ENCODE measurements around the gene RPS6KA5. TPM values are rescaled to one million over a fixed set of nuclear protein-coding genes. Genes with fewer than 3 reads are reported as not detected.
"Not testable (repeated sequence)": the region's sequence is repeated elsewhere in the genome, so short reads cannot be mapped to it uniquely, and the experiment has no call there.

RPS6KA5 gene
- total RNA-seq, 2 experiments from 2014 or later = 10.1 to 13.1 TPM

DNA sequence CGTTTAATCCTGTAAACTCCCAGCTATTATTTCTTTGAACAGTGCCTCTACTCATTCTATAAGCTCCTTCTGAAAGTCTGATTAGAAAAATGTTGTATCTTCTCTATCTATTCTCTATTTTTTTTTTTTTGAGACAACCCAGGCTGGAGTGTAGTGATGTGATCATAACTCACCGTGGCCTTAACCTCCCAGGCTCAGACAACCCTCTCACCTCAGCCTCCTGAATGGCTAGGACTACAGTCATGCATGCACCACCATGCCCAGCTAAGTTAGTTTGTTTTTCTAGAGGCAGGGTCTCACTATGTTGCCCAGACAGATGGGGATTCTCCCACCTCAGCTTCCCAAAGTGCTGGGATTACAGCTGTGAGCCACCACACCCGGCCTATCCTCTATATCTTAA lies 66.6 kb downstream of the RPS6KA5 start:
- Mint-ChIP-seq H3K36me3 (peaks cover 47% of the 10 kb centered on the region), H3K4me3 (no peak overlapping the region), H3K9me3 (no peaks in the 10 kb centered on the region), H3K4me1 (peaks cover 29% of the 10 kb centered on the region), H3K27ac (no peak overlapping the region), H3K27me3 (no peaks in the 10 kb centered on the region)
- no peak for DNase-seq

DNA sequence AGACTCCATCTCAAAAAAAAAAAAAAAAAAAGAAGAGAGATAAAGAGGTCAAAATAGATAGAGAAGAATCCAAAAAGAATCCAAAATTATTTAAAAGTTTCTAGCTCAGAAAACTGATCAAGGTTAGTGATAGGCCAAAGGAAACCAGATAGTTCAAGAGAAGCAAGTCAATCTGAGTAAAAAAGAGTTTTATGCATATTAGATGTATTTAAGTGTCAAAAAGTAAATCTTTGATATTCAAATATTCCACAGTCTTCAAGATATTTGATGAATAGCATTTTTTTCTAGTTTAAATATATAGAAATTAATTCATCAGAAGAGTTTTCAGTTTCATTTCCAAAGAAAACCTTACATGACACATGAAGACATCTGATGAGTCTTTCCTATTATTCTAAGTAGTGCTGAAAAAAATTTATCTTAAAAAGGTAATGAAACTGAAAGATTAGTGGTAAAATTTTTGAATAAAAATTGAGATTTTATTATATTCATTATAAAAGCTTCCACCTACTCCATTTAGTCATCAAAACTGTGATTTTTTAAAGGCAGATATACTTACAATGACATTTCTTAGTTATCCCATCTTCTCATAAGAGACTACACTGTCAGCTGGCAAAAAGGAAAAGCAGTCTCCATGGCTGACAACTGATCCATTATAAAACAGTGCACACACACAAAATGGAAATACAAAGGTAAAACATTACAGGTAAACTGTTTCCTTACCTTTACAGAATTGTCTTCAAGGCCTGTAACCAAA lies 68.6 kb downstream of the RPS6KA5 start:
- Mint-ChIP-seq H3K4me3 (peak overlapping the region; percentile 44), H3K36me3 (peaks cover 53% of the 10 kb centered on the region), H3K4me1 (peaks cover 35% of the 10 kb centered on the region), H3K9me3 (no peaks in the 10 kb centered on the region), H3K27ac (peak overlapping the region; percentile 86), H3K27me3 (no peaks in the 10 kb centered on the region)
- no peak for DNase-seq

GRCh38 chr14:90990141-90990540 lies 70.3 kb downstream of the RPS6KA5 start:
- Mint-ChIP-seq H3K4me3 (no peak overlapping the region), H3K27me3 (no peaks in the 10 kb centered on the region), H3K4me1 (peaks cover 36% of the 10 kb centered on the region), H3K36me3 (peaks cover 49% of the 10 kb centered on the region), H3K9me3 (no peaks in the 10 kb centered on the region), H3K27ac (no peak overlapping the region)
- no peak for DNase-seq

GRCh38 chr14:90987140-90987539 lies 73.3 kb downstream of the RPS6KA5 start:
- Mint-ChIP-seq H3K27ac (no peak overlapping the region), H3K36me3 (peaks cover 33% of the 10 kb centered on the region), H3K9me3 (no peaks in the 10 kb centered on the region)

DNA sequence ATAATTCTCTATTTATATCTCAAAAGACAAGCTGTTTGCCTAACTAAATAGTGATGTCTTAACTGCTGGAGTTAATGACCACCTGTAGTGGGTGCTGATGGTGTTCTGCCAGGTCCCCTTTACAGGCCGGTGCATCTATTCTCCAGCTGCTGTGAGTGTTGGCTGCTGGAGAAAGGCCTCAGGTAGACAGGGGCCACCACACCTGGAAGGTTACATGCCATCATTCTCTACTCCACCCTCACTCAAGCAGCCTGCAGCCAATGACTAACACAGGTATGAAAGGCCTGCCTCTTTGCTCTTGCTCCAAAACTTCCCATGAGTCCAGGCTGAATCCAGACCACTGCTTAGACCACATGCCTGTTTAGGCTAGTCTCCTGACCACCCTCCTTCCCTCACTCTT lies 73.9 kb downstream of the RPS6KA5 start:
- Mint-ChIP-seq H3K4me1 (peaks cover 21% of the 10 kb centered on the region), H3K4me3 (no peak overlapping the region), H3K27ac (no peak overlapping the region), H3K27me3 (no peaks in the 10 kb centered on the region), H3K36me3 (peaks cover 31% of the 10 kb centered on the region), H3K9me3 (no peaks in the 10 kb centered on the region)
- DNase-seq = no peak

More at GRCh38 chr14:90987140-90987539, 73.3 kb downstream of the RPS6KA5 start:
- H3K4me1 Mint-ChIP-seq = peaks cover 24% of the 10 kb centered on the region
- H3K27me3 Mint-ChIP-seq = no peaks in the 10 kb centered on the region
- no peak overlapping the region for H3K4me3 Mint-ChIP-seq
- no peak for DNase-seq

- Mint-ChIP-seq H3K36me3 (peaks cover 24% of the 10 kb centered on the region), H3K9me3 (no peaks in the 10 kb centered on the region), H3K27ac (no peak overlapping the region), H3K4me3 (no peak overlapping the region), H3K4me1 (peaks cover 13% of the 10 kb centered on the region), H3K27me3 (no peaks in the 10 kb centered on the region)
- no peak for DNase-seq
Observed at GRCh38 chr14:90985601-90986242, 74.7 kb downstream of the RPS6KA5 start.

DNA sequence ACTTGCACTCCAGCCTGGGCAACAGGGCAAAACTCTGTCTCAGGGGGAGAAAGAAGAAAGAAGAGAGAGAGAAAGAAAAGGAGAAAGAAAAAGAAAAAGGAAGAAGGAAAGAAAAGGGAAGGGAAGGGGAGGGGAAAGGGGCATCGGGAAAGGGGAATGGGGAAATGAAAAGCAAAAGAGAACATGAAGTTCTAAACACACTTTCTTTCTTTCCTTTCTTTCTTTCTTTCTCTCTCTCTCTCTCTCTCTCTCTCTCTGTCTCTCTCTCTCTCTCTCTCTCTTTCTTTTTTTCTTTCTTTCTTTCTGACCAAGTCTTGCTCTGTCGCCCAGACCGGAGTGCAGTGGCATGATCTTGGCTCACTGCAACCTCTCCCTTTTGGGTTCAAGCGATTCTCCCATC lies 76.9 kb downstream of the RPS6KA5 start:
- no peak for DNase-seq
- Mint-ChIP-seq H3K9me3 (no peaks in the 10 kb centered on the region), H3K27me3 (no peaks in the 10 kb centered on the region), H3K27ac (no peak overlapping the region), H3K4me3 (no peak overlapping the region), H3K36me3 (peaks cover 18% of the 10 kb centered on the region), H3K4me1 (peaks cover 11% of the 10 kb centered on the region)

GRCh38 chr14:90981636-90982035 lies 78.8 kb downstream of the RPS6KA5 start:
- Mint-ChIP-seq H3K27ac (no peak overlapping the region), H3K4me3 (no peak overlapping the region), H3K9me3 (no peaks in the 10 kb centered on the region), H3K27me3 (no peaks in the 10 kb centered on the region), H3K4me1 (peaks cover 3% of the 10 kb centered on the region), H3K36me3 (peaks cover 13% of the 10 kb centered on the region)
- DNase-seq = no peak

DNA sequence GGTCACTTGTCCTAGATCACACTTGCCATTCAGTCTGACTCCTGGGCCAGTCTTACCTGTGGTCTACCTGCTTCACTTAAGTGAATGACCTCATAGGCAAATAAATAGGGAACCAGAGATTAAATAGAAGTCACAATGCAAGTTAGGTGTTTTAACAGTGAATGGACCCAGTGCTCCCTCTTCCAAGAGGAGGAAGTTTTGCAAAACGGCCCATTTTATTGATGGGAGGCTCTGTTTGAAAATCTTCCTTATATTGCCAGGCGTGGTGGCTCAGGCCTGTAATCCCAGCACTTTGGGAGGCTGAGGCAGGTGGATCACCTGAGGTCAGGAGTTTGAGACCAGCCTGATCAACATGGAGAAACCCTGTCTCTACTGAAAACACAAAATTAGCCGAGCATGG lies 79.8 kb downstream of the RPS6KA5 start:
- peaks cover 18% of the 10 kb centered on the region for H3K36me3 Mint-ChIP-seq
- H3K9me3 Mint-ChIP-seq, DNase-seq, H3K27ac Mint-ChIP-seq, H3K4me1 Mint-ChIP-seq, H3K27me3 Mint-ChIP-seq, H3K4me3 Mint-ChIP-seq: not testable (repeated sequence)

- H3K4me3 Mint-ChIP-seq = no peak overlapping the region
Observed at GRCh38 chr14:90979515-90979914, 80.9 kb downstream of the RPS6KA5 start.

DNA sequence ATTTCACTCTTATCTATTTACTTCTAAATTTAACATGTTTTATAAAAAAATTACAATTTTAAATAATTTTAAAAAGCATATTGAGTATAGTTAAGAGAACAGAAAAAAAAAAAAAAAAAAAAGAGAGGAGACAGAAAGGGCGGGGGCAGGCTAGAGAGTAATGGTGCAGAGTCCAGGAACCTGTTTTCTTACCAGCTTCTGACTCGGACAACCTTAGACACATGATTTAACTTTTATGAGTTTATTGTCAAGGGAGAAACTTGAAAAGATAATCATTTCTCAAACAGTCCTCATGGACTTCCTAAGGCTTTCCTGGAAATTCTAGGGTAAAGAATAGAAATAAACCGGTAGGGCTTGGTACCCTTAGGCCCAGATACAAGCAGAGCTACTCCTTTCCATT lies 84.3 kb downstream of the RPS6KA5 start:
- H3K9me3 Mint-ChIP-seq = no peaks in the 10 kb centered on the region
- H3K36me3 Mint-ChIP-seq = peaks cover 26% of the 10 kb centered on the region
- H3K4me3 Mint-ChIP-seq = no peak overlapping the region
- peaks cover 10% of the 10 kb centered on the region for H3K4me1 Mint-ChIP-seq
- H3K27me3 Mint-ChIP-seq = no peaks in the 10 kb centered on the region
- no peak for DNase-seq
- H3K27ac Mint-ChIP-seq = no peak overlapping the region

More at GRCh38 chr14:90979515-90979914, 80.9 kb downstream of the RPS6KA5 start:
- Mint-ChIP-seq H3K27ac (no peak overlapping the region), H3K27me3 (no peaks in the 10 kb centered on the region), H3K36me3 (peaks cover 19% of the 10 kb centered on the region), H3K4me1 (peaks cover 4% of the 10 kb centered on the region), H3K9me3 (no peaks in the 10 kb centered on the region)
- no peak for DNase-seq

- H3K36me3 Mint-ChIP-seq = peaks cover 32% of the 10 kb centered on the region
- H3K4me3 Mint-ChIP-seq = no peak overlapping the region
- no peaks in the 10 kb centered on the region for H3K27me3 Mint-ChIP-seq
- no peak for DNase-seq
- peaks cover 7% of the 10 kb centered on the region for H3K9me3 Mint-ChIP-seq
- H3K27ac Mint-ChIP-seq = peak overlapping the region; percentile 0
- H3K4me1 Mint-ChIP-seq = peaks cover 37% of the 10 kb centered on the region
Observed at GRCh38 chr14:90971687-90972086, 88.8 kb downstream of the RPS6KA5 start.

GRCh38 chr14:90970167-90970600 lies 90.3 kb downstream of the RPS6KA5 start:
- Mint-ChIP-seq H3K4me1 (peaks cover 46% of the 10 kb centered on the region), H3K27ac (peak overlapping the region; percentile 95), H3K27me3 (no peaks in the 10 kb centered on the region), H3K9me3 (peaks cover 7% of the 10 kb centered on the region), H3K4me3 (peak overlapping the region; percentile 61), H3K36me3 (peaks cover 40% of the 10 kb centered on the region)
- no peak for DNase-seq

- Mint-ChIP-seq H3K36me3 (peaks cover 40% of the 10 kb centered on the region), H3K27ac (peak overlapping the region; percentile 95), H3K9me3 (peaks cover 7% of the 10 kb centered on the region), H3K4me1 (peaks cover 46% of the 10 kb centered on the region), H3K4me3 (peak overlapping the region; percentile 61), H3K27me3 (no peaks in the 10 kb centered on the region)
- DNase-seq = peak; percentile 10
Observed at GRCh38 chr14:90969531-90970166, 90.8 kb downstream of the RPS6KA5 start.

- Mint-ChIP-seq H3K36me3 (peaks cover 43% of the 10 kb centered on the region), H3K4me3 (no peak overlapping the region), H3K4me1 (peaks cover 44% of the 10 kb centered on the region), H3K27me3 (no peaks in the 10 kb centered on the region), H3K9me3 (peaks cover 7% of the 10 kb centered on the region), H3K27ac (peak overlapping the region; percentile 67)
- DNase-seq = no peak
Observed at GRCh38 chr14:90968025-90968424, 92.4 kb downstream of the RPS6KA5 start.
